H1 (cell line): ENCODE measurements around the gene FNDC5.

Source experiments
- BACH1 ChIP-seq: IDR thresholded peaks from 2 replicates; pipeline ENCODE4 v1.6.1; 2012; ENCODE audit warnings: low read length, improper control_type of control experiment
- CREB1 ChIP-seq: IDR thresholded peaks from 2 replicates; pipeline ENCODE4 v1.6.1; 2012; ENCODE audit warnings: inconsistent platforms
- EP300 ChIP-seq, 2 experiments: IDR thresholded peaks; 1 replicate in 1 of 2; 2 replicates in 1 of 2; pipeline ENCODE4 v1.6.1; 2011 to 2012; ENCODE audit warnings: low read depth in 2 of 2, low read length in 2 of 2, mild to moderate bottlenecking in 2 of 2, borderline replicate concordance in 1 of 2, inconsistent platforms in 1 of 2, moderate library complexity in 1 of 2
- MAFK ChIP-seq: IDR thresholded peaks from 2 replicates; pipeline ENCODE4 v1.6.1; 2012; ENCODE audit warnings: low read depth, mild to moderate bottlenecking, improper control_type of control experiment, low read length
- NRF1 ChIP-seq: IDR thresholded peaks from 2 replicates; pipeline ENCODE4 v1.6.1; 2011; ENCODE audit warnings: mild to moderate bottlenecking, low read depth, low read length, improper control_type of control experiment
- RFX5 ChIP-seq: IDR thresholded peaks from 2 replicates; pipeline ENCODE4 v1.6.1; 2011; ENCODE audit warnings: low read depth, low read length, improper control_type of control experiment, borderline replicate concordance
- TEAD4 ChIP-seq: IDR thresholded peaks from 2 replicates; pipeline ENCODE4 v1.6.1; 2012; ENCODE audit warnings: low read depth, low read length, inconsistent platforms, mixed read lengths
- TF ChIP-seq, protein P1 (sequence below), 3 experiments: IDR thresholded peaks; 1 replicate in 2 of 3; 2 replicates in 1 of 3; pipeline versions ENCODE4 v1.5.1 to v1.6.1; 2011; ENCODE audit warnings: low read length in 3 of 3, mild to moderate bottlenecking in 3 of 3, inconsistent platforms in 2 of 3, low read depth in 1 of 3, moderate library complexity in 1 of 3; ENCODE audit not compliant: insufficient read depth in 1 of 3; ENCODE audit errors: control extremely low read depth in 1 of 3

DNA sequence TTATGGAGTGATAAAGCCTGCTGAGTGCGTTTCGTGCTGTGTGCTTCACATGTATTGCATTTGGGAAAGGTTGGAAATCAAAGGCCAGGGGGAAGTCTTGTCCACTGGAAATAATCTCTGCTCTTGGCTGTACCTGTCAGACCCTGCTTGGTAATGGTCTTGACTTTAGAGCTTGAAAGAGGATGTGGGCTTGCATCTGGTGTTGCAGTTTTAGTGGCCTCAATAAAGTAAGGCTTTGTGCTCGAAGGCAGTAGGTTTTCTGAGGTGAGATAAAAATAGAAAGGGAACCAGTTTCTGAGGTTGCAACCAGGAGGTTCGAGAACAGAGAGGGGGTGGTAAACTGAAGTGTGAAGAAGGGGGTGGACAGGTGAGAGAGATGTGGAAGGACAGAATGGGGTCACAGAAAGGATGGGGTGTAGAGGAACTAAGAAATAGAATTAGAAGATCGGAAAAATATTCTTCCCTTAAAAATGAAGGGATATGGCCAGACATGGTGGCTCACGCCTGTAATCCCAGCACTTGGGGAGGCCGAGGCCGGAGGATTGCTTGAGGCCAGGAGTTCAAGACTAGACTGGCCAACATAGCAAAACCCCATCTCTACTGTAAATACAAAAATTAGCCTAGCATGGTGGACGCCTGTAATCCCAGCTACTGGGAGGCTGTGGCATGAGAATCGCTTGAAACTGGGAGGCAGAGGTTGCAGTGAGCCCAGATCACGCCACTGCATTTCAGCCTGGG lies 51.7 kb downstream of the FNDC5 start:
- TF ChIP-seq, protein P1, sequence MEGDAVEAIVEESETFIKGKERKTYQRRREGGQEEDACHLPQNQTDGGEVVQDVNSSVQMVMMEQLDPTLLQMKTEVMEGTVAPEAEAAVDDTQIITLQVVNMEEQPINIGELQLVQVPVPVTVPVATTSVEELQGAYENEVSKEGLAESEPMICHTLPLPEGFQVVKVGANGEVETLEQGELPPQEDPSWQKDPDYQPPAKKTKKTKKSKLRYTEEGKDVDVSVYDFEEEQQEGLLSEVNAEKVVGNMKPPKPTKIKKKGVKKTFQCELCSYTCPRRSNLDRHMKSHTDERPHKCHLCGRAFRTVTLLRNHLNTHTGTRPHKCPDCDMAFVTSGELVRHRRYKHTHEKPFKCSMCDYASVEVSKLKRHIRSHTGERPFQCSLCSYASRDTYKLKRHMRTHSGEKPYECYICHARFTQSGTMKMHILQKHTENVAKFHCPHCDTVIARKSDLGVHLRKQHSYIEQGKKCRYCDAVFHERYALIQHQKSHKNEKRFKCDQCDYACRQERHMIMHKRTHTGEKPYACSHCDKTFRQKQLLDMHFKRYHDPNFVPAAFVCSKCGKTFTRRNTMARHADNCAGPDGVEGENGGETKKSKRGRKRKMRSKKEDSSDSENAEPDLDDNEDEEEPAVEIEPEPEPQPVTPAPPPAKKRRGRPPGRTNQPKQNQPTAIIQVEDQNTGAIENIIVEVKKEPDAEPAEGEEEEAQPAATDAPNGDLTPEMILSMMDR (IDR thresholded peaks at IDR 0.05; ENCODE audit: control extremely low read depth in 1 of 3, insufficient read depth in 1 of 3, low read depth in 1 of 3, low read length in 3 of 3) = no peak
- TF ChIP-seq BACH1 (no peak), NRF1 (no peak), TEAD4 (no peak), MAFK (no peak), CREB1 (no peak), RFX5 (no peak), EP300 (IDR thresholded peaks at IDR 0.05; ENCODE audit: borderline replicate concordance in 1 of 2, low read depth in 2 of 2, low read length in 2 of 2) (no peak)
